Heart left ventricle (tissue), 13 donors: ENCODE data around the gene TGFBR3L.

Experiments
- POLR2A ChIP-seq, 2 donors: fragments of 450-650 bp; IDR thresholded peaks; one replicate each; pipeline ENCODE4 v1.6.1; 2017; ENCODE audit warnings: antibody characterized with exemption in 2 of 2, mild to moderate bottlenecking in 2 of 2, moderate library complexity in 2 of 2
- TF ChIP-seq, protein P1 (sequence below), 12 donors: fragments of 200-600 bp; sonication (generic) in 4 of 12; IDR thresholded peaks; one replicate each; pipeline versions ENCODE4 v1.5.0 to v1.8.0; 2018 to 2022; ENCODE audit warnings: antibody characterized with exemption in 12 of 12, mild to moderate bottlenecking in 5 of 12
- donor health status: ischemic (EF 13 %, LVEDD 7.1; RV severe dilation, severe dysfunction).
- donor health status: DM: no; HTN: yes; CAD: no.
- donor health status: DM: no; HTN: no; CAD: no.
- donor health status: ischemic (EF 25% LVEDD 6.9; RV normal size, moderate dysfunction).
- donor health status: ischemic (EF 25% LVEDD 5.7; RV mildly dilated, moderate dysfunction).
- donor health status: ischemic (EF 35%, LVEDD 5.7; RV mildly dilated, moderate dysfunction).
- donor health status: nonischemic (EF 11% LVEDD 7.7; RV severe dilation, severe dysfunction).
- donor health status: DM: yes; HTN: yes; CAD: no.
- donor health status: PGD.
- donor health status: ischemic (EF 29% LVEDD 5.4; RV normal size, mild dysfunction).
- donor health status: nonischemic (EF 23%, LVEDD 6.1; RV moderate dilation, normal function).

- TF ChIP-seq, protein P1, sequence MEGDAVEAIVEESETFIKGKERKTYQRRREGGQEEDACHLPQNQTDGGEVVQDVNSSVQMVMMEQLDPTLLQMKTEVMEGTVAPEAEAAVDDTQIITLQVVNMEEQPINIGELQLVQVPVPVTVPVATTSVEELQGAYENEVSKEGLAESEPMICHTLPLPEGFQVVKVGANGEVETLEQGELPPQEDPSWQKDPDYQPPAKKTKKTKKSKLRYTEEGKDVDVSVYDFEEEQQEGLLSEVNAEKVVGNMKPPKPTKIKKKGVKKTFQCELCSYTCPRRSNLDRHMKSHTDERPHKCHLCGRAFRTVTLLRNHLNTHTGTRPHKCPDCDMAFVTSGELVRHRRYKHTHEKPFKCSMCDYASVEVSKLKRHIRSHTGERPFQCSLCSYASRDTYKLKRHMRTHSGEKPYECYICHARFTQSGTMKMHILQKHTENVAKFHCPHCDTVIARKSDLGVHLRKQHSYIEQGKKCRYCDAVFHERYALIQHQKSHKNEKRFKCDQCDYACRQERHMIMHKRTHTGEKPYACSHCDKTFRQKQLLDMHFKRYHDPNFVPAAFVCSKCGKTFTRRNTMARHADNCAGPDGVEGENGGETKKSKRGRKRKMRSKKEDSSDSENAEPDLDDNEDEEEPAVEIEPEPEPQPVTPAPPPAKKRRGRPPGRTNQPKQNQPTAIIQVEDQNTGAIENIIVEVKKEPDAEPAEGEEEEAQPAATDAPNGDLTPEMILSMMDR (IDR thresholded peaks at IDR 0.05), result no peak
- no peak for TF ChIP-seq POLR2A (IDR thresholded peaks at IDR 0.05)
Observed at GRCh38 chr19:7883105-7883504, 31.5 kb upstream of the TGFBR3L start.
